ENCODE data around the gene SLCO4C1. TPM values are rescaled to one million over a fixed set of nuclear protein-coding genes. Genes with fewer than 3 reads are reported as not detected.

Gene SLCO4C1
- total and polyA plus RNA-seq, 2 of the 4 experiments (the other 2 are of a cell fraction), result not detected

DNA sequence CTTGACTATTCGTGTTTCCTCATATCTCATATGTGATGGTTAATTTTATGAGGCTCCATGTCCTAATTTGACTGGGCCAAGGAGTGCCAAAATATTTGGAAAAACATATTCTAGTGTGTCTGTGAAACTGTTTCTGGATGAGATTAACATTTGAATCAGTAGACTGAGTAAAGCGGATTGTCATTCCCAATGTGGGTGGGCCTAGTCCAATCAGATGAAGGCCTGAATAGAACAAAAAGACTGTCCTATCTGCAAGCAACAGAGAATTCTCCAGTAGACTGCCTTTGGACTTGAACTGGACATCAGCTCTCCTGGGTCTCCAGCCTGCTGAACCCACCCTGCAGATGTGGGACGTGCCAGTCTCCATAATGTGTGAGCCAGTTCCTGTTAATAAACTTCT is 13.5 kb upstream of the SLCO4C1 start:
- Histone ChIP-seq H2BK15ac (ENCODE audit: low read depth, low read length) (no peak overlapping the region), H3K4me1 (ENCODE audit: control insufficient read depth, insufficient read depth, low read length) (no peaks in the 10 kb centered on the region), H3K36me3 (ENCODE audit: control insufficient read depth, insufficient read depth, low read length) (no peaks in the 10 kb centered on the region), H3K56ac (ENCODE audit: extremely low read depth, insufficient read depth, low read length) (no peak overlapping the region), H4K20me1 (ENCODE audit: insufficient read depth, low read length) (no peaks in the 10 kb centered on the region), H3K4ac (ENCODE audit: low read depth, low read length) (no peak overlapping the region), H4K8ac (ENCODE audit: low read depth in 2 of 2, low read length in 2 of 2) (no peak overlapping the region), H3K18ac (ENCODE audit: low read depth, low read length) (no peak overlapping the region), H3K27me3 (ENCODE audit: control insufficient read depth, insufficient read depth, low read length) (no peaks in the 10 kb centered on the region), H3K79me1 (ENCODE audit: low read depth in 1 of 2, low read length in 2 of 2) (no peaks in the 10 kb centered on the region), H3K4me3 (ENCODE audit: insufficient read depth, low read depth, low read length) (no peak overlapping the region), H3K23ac (ENCODE audit: low read depth, low read length) (no peak overlapping the region), H2BK5ac (ENCODE audit: low read depth, low read length, poor library complexity, severe bottlenecking) (no peak overlapping the region), H3K9me1 (ENCODE audit: insufficient read depth, low read length) (no peaks in the 10 kb centered on the region), H2BK120ac (ENCODE audit: low read depth, low read length) (no peak overlapping the region), H3K9ac (ENCODE audit: low read depth, low read length) (no peak overlapping the region), H4K91ac (ENCODE audit: insufficient read depth, low read depth, low read length) (no peak overlapping the region), H4K5ac (ENCODE audit: low read depth, low read length) (no peak overlapping the region), H2AK5ac (ENCODE audit: low read depth, low read length) (no peak overlapping the region), H2AK9ac (replicated peaks; ENCODE audit: low read depth, low read length, poor library complexity) (no peak overlapping the region), H3K14ac (replicated peaks; ENCODE audit: low read depth, low read length) (no peak overlapping the region), H3K4me2 (ENCODE audit: low read depth, low read length) (no peak overlapping the region), H3K27ac (ENCODE audit: insufficient read depth, low read length) (no peak overlapping the region), H2BK20ac (ENCODE audit: low read depth, low read length) (no peak overlapping the region), H2AFZ (replicated peaks; ENCODE audit: low read length, poor library complexity) (no peak overlapping the region), H3K9me3 (ENCODE audit: control insufficient read depth, insufficient read depth, low read length) (0 out of 2 replicates have a peak, but pooled peaks cover 5% of the 10 kb centered on the region)
- in situ Hi-C loops (cut with MboI; ENCODE audit: low sequenced_read_pairs), result no loop called here
- WGBS, 2 experiments (ENCODE audit: extremely low coverage in 2 of 2, insufficient read length in 1 of 2), result 80% methylated on average over 1 of the region's 3 CpGs; no CpG with 5 or more reads in 1 of the 2 experiments
- TF ChIP-seq RCOR1 (IDR thresholded peaks at IDR 0.05; ENCODE audit: insufficient replicate concordance, low read length) (no peak), RFX5 (IDR thresholded peaks at IDR 0.05; ENCODE audit: low read depth, low read length) (no peak), POLR2A (IDR thresholded peaks at IDR 0.05; ENCODE audit: low read depth, low read length) (no peak), MAFK (IDR thresholded peaks at IDR 0.05; ENCODE audit: low read depth, low read length) (no peak), RAD21 (IDR thresholded peaks at IDR 0.05; ENCODE audit: low read length) (no peak), MAZ (IDR thresholded peaks at IDR 0.05; ENCODE audit: borderline replicate concordance, low read depth, low read length) (no peak), NFE2L2 (IDR thresholded peaks at IDR 0.05; ENCODE audit: low read depth, low read length) (no peak), MXI1 (IDR thresholded peaks at IDR 0.05; ENCODE audit: borderline replicate concordance, low read depth, low read length) (no peak), CHD1 (IDR thresholded peaks at IDR 0.05; ENCODE audit: low read depth, low read length) (no peak), CEBPB (IDR thresholded peaks at IDR 0.05; ENCODE audit: low read depth, low read length) (no peak)
- TF ChIP-seq, protein P1, sequence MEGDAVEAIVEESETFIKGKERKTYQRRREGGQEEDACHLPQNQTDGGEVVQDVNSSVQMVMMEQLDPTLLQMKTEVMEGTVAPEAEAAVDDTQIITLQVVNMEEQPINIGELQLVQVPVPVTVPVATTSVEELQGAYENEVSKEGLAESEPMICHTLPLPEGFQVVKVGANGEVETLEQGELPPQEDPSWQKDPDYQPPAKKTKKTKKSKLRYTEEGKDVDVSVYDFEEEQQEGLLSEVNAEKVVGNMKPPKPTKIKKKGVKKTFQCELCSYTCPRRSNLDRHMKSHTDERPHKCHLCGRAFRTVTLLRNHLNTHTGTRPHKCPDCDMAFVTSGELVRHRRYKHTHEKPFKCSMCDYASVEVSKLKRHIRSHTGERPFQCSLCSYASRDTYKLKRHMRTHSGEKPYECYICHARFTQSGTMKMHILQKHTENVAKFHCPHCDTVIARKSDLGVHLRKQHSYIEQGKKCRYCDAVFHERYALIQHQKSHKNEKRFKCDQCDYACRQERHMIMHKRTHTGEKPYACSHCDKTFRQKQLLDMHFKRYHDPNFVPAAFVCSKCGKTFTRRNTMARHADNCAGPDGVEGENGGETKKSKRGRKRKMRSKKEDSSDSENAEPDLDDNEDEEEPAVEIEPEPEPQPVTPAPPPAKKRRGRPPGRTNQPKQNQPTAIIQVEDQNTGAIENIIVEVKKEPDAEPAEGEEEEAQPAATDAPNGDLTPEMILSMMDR (conservative IDR thresholded peaks at IDR 0.05; ENCODE audit: low read depth, low read length), result no peak
- intact Hi-C loops (cut with micrococcal nuclease), result no loop called here
- CTCF ChIA-PET, result no interaction called here
- no TSS peak for BruUV-seq (replicated peaks)
- POLR2A ChIA-PET (ENCODE audit: unreplicated experiment), result no interaction called here
- DNase-seq (no peak), ATAC-seq (ENCODE audit: low read depth) (no peak)
- dilution Hi-C loops (cut with HindIII; ENCODE audit: low sequenced_read_pairs, unreplicated experiment), result no loop called here

Measured in IMR-90 (cell line).